Measurements from ENCODE around the gene SSTR5. TPM values are rescaled to one million over a fixed set of nuclear protein-coding genes. Genes with fewer than 3 reads are reported as not detected.
"Not testable (repeated sequence)": the region's sequence is repeated elsewhere in the genome, so short reads cannot be mapped to it uniquely, and the experiment has no call there.

Gene SSTR5
- total RNA-seq, 1 experiment from 2014 or later: not detected

GRCh38 chr16:1079341-1079740 is 6.8 kb downstream of the SSTR5 start:
- no peak overlapping the region for H3K4me3 ChIP-seq
- H3K4me1 ChIP-seq (replicated peaks): no peaks in the 10 kb centered on the region
- no peak for DNase-seq (ENCODE audit: low read depth in 1 of 2, low spot score in 2 of 2)
- peaks cover 83% of the 10 kb centered on the region for H3K27me3 ChIP-seq (replicated peaks)
- H3K27ac ChIP-seq: no peak overlapping the region
- H3K9me3 ChIP-seq (replicated peaks): no peaks in the 10 kb centered on the region
- no peaks in the 10 kb centered on the region for H3K36me3 ChIP-seq

DNA sequence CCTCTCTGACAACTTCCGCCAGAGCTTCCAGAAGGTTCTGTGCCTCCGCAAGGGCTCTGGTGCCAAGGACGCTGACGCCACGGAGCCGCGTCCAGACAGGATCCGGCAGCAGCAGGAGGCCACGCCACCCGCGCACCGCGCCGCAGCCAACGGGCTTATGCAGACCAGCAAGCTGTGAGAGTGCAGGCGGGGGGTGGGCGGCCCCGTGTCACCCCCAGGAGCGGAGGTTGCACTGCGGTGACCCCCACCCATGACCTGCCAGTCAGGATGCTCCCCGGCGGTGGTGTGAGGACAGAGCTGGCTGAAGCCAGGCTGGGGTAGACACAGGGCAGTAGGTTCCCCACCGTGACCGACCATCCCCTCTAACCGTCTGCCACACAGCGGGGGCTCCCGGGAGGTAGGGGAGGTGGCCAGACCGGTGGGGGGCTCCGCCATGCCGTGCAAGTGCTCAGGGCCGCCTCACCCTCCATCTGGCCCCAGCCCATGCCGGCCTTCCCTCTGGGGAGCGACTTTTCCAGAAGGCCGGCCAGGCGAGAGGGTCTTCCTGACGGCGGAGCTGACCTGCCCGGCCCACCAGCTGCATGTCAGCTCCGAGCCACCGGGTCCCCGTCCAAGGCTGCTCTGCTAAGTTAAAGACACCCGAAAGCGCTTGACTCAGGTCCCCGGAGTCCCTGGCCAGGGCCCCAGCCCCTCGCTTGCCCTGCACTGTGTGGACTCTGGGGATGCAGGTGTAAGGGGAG is 7.4 kb downstream of the SSTR5 start:
- H3K36me3 ChIP-seq: no peaks in the 10 kb centered on the region
- H3K27ac ChIP-seq: no peak overlapping the region
- H3K9me3 ChIP-seq (replicated peaks): no peaks in the 10 kb centered on the region; the same call in 1 of the 2 replicates
- peaks cover 80% of the 10 kb centered on the region for H3K27me3 ChIP-seq (replicated peaks)
- H3K4me3 ChIP-seq: no peak overlapping the region
- no peaks in the 10 kb centered on the region for H3K4me1 ChIP-seq (replicated peaks)
- no peak for DNase-seq (ENCODE audit: low read depth in 1 of 2, low spot score in 2 of 2)

DNA sequence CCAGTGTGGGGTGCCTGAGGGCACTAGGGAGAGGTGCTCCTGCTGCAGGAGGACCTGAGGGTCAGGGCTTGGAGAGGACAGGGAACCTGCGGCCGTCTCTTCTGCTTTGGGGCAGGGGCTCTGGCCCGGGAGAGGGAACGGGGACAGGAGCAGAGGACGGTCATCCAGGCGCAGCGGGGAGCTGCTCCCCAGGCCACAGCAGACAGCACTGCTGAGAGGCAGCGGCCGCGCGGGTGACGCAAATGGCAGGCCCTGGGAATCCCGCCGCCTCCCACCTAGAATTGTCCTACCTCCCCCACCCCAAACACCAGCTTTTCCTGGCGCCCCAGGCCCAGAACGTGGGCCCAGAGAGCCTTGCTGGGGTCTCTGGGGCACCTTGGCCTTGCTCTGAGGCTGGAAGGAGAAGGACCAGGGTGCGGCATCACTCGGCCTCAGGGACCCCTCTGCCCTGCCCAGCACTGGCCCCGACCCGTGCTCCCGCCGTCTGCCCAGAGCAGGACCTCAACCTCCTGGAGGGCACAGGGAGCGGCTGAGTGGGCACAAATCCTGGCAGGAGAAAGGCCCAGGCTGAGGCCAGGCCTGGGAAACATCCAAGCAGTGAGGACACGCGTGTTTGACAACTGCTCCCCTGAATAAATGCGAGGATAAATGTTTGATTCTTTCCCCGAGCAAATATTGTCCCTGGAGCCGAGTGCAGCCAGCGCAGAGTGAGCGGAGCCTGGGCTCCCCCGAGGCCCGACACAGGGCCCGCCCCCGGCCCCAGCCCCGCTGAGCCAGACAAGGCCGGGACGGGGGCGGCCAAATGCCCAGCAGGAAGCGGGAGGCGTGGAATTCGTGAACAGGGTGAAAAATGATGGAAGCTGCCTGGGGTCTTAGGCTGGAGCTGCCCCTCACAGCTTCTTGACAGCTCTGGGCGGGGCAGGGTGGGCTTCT is 8.5 kb downstream of the SSTR5 start:
- Histone ChIP-seq H3K36me3 (no peaks in the 10 kb centered on the region), H3K4me1 (replicated peaks) (no peaks in the 10 kb centered on the region), H3K4me3 (no peak overlapping the region), H3K27me3 (replicated peaks) (peaks cover 85% of the 10 kb centered on the region), H3K27ac (no peak overlapping the region), H3K9me3 (replicated peaks) (no peaks in the 10 kb centered on the region; the same call in 1 of the 2 replicates)
- no peak for DNase-seq (ENCODE audit: low read depth in 1 of 2, low spot score in 2 of 2)

DNA sequence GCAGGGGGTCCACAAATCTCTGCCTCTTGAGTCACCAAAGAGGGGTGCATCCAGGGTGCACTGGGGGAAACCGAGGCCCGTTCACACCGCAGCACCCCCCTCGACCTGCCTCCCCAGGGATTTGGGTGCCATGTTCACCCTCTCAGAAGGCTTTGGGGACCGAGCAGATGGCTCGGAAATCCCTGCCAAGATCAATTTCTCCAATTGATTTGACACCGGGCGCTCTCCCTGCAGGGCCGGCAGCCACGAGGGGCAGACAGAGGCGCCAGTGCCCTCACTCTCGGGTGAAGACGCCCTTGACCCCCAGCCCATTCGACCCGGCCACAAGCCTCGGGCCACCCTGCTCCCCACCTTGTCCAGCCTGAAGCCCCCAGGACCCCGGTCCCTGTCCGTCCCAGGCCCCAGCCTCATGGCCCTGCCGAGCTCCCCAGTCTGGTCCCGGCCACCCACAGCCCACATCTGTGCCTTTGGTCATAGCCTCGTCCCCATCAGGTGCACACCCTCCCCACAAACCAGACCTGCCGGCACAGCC is 9.3 kb downstream of the SSTR5 start:
- Histone ChIP-seq H3K4me3 (no peak overlapping the region), H3K4me1 (replicated peaks) (no peaks in the 10 kb centered on the region), H3K27me3 (replicated peaks) (peaks cover 81% of the 10 kb centered on the region), H3K27ac (no peak overlapping the region), H3K36me3 (no peaks in the 10 kb centered on the region), H3K9me3 (replicated peaks) (no peaks in the 10 kb centered on the region; the same call in 1 of the 2 replicates)
- DNase-seq (ENCODE audit: low read depth in 1 of 2, low spot score in 2 of 2): no peak

- H3K27ac ChIP-seq: no peak overlapping the region
Measured at GRCh38 chr16:1082266-1082951, 9.9 kb downstream of the SSTR5 start.

DNA sequence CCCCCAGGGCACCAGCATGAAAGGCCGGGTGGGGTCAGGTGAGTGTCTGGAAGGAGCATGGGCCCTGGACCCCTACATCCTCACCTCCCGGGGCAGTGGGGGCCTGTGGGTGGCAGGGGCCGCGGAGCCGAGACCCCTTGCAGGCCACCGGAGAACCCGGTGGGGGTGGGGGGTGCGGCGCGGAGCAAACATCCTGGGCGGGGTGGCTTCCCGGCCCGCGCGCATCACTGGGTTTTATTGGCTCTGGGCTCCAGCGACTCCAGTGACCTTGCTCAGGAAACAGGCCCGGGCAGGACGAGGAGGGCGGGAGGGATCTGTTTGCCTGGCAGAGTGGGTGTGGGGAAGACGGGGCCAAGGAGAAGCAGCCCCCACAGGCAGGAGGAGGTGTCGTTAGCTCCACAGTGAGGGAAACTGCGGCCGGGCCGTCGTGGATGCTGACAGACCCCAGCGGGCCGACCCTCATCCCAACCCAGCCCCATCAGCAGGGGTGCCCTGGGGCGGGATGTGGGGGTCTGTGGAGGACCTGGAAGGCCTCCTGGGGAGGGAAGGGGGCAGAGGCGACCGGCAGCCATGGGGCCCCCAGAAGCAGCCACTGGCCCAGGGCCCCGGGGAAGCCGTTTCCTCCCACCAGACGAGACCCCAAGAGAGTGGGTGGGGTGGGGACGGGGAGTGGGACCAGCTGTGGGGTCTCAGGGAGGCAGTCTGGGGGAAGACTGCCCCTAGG is 10.6 kb downstream of the SSTR5 start:
- no peaks in the 10 kb centered on the region for H3K36me3 ChIP-seq

More at GRCh38 chr16:1082266-1082951, 9.9 kb downstream of the SSTR5 start:
- Histone ChIP-seq H3K9me3 (replicated peaks) (no peaks in the 10 kb centered on the region; the same call in 1 of the 2 replicates), H3K27me3 (replicated peaks) (peaks cover 80% of the 10 kb centered on the region), H3K4me1 (replicated peaks) (no peaks in the 10 kb centered on the region), H3K36me3 (no peaks in the 10 kb centered on the region), H3K4me3 (no peak overlapping the region)
- no peak for DNase-seq (ENCODE audit: low read depth in 1 of 2, low spot score in 2 of 2)

DNA sequence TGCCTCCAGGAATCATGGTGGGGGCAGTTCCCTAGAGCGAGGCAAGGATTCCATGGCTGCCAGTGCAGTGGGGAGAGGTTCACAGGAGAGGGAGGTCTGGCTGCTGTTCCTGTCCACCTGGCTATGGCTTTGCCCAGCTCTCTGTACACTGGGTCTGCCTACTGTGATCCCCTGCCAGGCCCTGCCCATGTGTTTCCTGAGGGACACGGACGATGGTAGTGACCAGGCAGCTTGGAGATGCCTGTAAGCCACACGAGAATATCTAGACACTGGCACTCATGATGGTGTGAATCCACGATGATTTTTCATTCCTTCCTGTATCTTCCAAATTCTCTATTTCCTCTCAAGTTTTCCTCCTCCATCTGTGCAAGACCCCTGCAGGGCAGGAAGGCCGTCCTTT is 12.4 kb downstream of the SSTR5 start:
- H3K4me3 ChIP-seq: no peak overlapping the region
- no peaks in the 10 kb centered on the region; the same call in 1 of the 2 replicates for H3K9me3 ChIP-seq (replicated peaks)
- no peak overlapping the region for H3K27ac ChIP-seq
- no peaks in the 10 kb centered on the region for H3K4me1 ChIP-seq (replicated peaks)
- no peak for DNase-seq (ENCODE audit: low read depth in 1 of 2, low spot score in 2 of 2)
- no peaks in the 10 kb centered on the region for H3K36me3 ChIP-seq
- H3K27me3 ChIP-seq (replicated peaks): peaks cover 66% of the 10 kb centered on the region

More for the DNA sequence above, 10.6 kb downstream of the SSTR5 start:
- Histone ChIP-seq H3K9me3 (replicated peaks) (no peaks in the 10 kb centered on the region; the same call in 1 of the 2 replicates), H3K27ac (no peak overlapping the region), H3K4me1 (replicated peaks) (no peaks in the 10 kb centered on the region), H3K4me3 (no peak overlapping the region), H3K27me3 (replicated peaks) (peaks cover 76% of the 10 kb centered on the region)
- no peak for DNase-seq (ENCODE audit: low read depth in 1 of 2, low spot score in 2 of 2)

- not testable (repeated sequence) for H3K4me3 ChIP-seq; H3K27ac ChIP-seq; H3K9me3 ChIP-seq (replicated peaks); H3K36me3 ChIP-seq; H3K4me1 ChIP-seq (replicated peaks); DNase-seq (ENCODE audit: low read depth in 1 of 2, low spot score in 2 of 2)
- H3K27me3 ChIP-seq (replicated peaks): peaks cover 57% of the 10 kb centered on the region
Measured at GRCh38 chr16:1086443-1086842, 13.9 kb downstream of the SSTR5 start.

DNA sequence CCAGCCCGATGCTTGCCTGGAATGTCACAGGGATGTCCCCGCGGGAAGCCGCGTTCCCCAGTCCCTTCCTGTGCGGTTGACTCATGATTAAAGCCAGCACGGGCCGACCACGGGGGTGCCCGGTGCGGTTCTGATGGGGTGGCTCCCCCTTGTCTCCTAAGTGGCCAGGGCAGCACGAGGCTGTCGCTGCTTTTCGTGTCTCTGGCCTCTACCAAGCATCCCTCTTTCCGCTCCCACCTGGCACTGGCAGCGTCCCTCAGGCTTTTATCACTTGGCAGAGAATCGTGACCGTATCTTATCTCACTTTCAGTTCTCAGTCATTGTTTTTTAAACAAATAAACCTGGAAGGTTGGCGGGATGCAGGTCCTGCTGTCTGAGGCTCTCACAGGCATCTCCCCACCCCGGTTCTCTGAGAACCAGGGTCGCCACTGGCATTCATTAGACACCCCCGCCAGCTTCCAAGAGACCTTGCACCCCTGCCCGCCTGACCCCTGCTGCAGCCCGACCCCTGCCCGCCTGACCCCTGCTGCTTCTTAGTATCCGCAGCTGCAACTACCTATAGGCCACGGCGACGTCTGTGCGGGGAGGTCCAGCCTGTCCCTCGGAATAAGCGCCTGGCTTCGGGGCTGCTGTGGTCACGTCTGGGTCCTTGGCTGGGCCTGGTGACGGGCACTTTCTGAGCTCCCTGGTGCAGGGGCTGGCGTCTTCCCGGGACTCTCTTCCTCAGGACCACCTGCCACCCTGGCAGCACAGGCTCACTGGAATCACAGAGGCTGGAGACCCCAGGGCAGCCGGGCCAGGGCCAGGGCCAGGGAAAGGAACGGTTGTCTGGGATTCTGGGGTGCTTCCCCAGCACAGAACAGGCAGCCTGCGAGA is 16.0 kb downstream of the SSTR5 start:
- H3K36me3 ChIP-seq: no peaks in the 10 kb centered on the region
- no peak overlapping the region for H3K27ac ChIP-seq
- no peaks in the 10 kb centered on the region; the same call in 1 of the 2 replicates for H3K9me3 ChIP-seq (replicated peaks)
- no peaks in the 10 kb centered on the region for H3K4me1 ChIP-seq (replicated peaks)
- DNase-seq (ENCODE audit: low read depth in 1 of 2, low spot score in 2 of 2): no peak
- peaks cover 37% of the 10 kb centered on the region for H3K27me3 ChIP-seq (replicated peaks)
- no peak overlapping the region for H3K4me3 ChIP-seq

DNA sequence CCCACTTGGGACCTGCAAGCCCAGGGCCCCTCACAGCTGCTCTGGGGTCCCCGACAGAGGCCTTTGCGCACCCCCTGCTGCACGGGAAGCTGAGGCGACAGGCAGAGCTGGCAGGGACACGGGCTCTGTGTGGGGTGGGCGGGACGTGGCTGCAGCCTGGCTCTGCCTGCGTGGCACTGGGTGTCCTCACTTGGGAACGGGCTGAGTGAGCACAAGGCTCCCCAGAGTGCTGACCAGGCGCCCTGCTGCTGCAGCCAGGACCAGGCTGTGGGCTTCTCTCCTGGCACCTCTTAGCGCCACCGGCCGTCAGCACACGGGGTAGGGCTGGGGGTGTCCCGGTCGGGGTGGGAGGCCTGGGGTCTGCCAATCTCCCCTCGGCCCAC is 16.9 kb downstream of the SSTR5 start:
- DNase-seq (ENCODE audit: low read depth in 1 of 2, low spot score in 2 of 2): no peak
- H3K4me3 ChIP-seq: no peak overlapping the region

GRCh38 chr16:1089822-1090619 is 17.5 kb downstream of the SSTR5 start:
- H3K27ac ChIP-seq: no peak overlapping the region
- H3K4me3 ChIP-seq: no peak overlapping the region
- no peak for DNase-seq (ENCODE audit: low read depth in 1 of 2, low spot score in 2 of 2)
- no peaks in the 10 kb centered on the region; the same call in 1 of the 2 replicates for H3K9me3 ChIP-seq (replicated peaks)
- H3K27me3 ChIP-seq (replicated peaks): peaks cover 38% of the 10 kb centered on the region
- H3K36me3 ChIP-seq: no peaks in the 10 kb centered on the region
- no peaks in the 10 kb centered on the region for H3K4me1 ChIP-seq (replicated peaks)

More for the DNA sequence above, 16.9 kb downstream of the SSTR5 start:
- H3K4me1 ChIP-seq (replicated peaks): no peaks in the 10 kb centered on the region
- no peak overlapping the region for H3K27ac ChIP-seq
- peaks cover 35% of the 10 kb centered on the region for H3K27me3 ChIP-seq (replicated peaks)
- H3K9me3 ChIP-seq (replicated peaks): no peaks in the 10 kb centered on the region; the same call in 1 of the 2 replicates
- H3K36me3 ChIP-seq: no peaks in the 10 kb centered on the region
